ENCODE results near the gene RPL7A.
"Not testable (repeated sequence)": the region's sequence is repeated elsewhere in the genome, so short reads cannot be mapped to it uniquely, and the experiment has no call there.

Gene RPL7A

GRCh38 chr9:133327834-133328484 lies 20.1 kb upstream of the RPL7A start:
- DNase-seq (ENCODE audit: low read depth in 2 of 3, low spot score in 1 of 3): no peak

GRCh38 chr9:133329306-133330156 lies 18.5 kb upstream of the RPL7A start:
- DNase-seq (ENCODE audit: low read depth in 2 of 3, low spot score in 1 of 3): not testable (repeated sequence)

- DNase-seq (ENCODE audit: low read depth in 2 of 3, low spot score in 1 of 3): no peak
These were observed 16.8 kb upstream of the RPL7A start for GRCh38 chr9:133331221-133331620.

- DNase-seq (ENCODE audit: low read depth in 2 of 3, low spot score in 1 of 3): no peak
These were observed 16.2 kb upstream of the RPL7A start for GRCh38 chr9:133331641-133332380.

GRCh38 chr9:133332381-133332730 lies 15.7 kb upstream of the RPL7A start:
- DNase-seq (ENCODE audit: low read depth in 2 of 3, low spot score in 1 of 3): no peak

GRCh38 chr9:133333011-133333410 lies 15.0 kb upstream of the RPL7A start:
- no peak for DNase-seq (ENCODE audit: low read depth in 2 of 3, low spot score in 1 of 3)

- no peak for DNase-seq (ENCODE audit: low read depth in 2 of 3, low spot score in 1 of 3)
These were observed 14.5 kb upstream of the RPL7A start for GRCh38 chr9:133333566-133333965.

- DNase-seq (ENCODE audit: low read depth in 2 of 3, low spot score in 1 of 3): no peak
These were observed 13.9 kb upstream of the RPL7A start for GRCh38 chr9:133334161-133334560.

GRCh38 chr9:133334888-133335287 lies 13.1 kb upstream of the RPL7A start:
- DNase-seq (ENCODE audit: low read depth in 2 of 3, low spot score in 1 of 3): not testable (repeated sequence)

GRCh38 chr9:133335924-133336811 lies 11.8 kb upstream of the RPL7A start, which contains the start of gene SURF6:
Gene SURF6 (minus strand): TSS chr9:133336188. CDS start chr9:133336132, 56 bp downstream.
- peak; percentile 88 to 93 (median 90) for DNase-seq (ENCODE audit: low read depth in 2 of 3, low spot score in 1 of 3)

- no peak for DNase-seq (ENCODE audit: low read depth in 2 of 3, low spot score in 1 of 3)
These were observed 8.4 kb upstream of the RPL7A start for GRCh38 chr9:133339641-133340040.

- no peak for DNase-seq (ENCODE audit: low read depth in 2 of 3, low spot score in 1 of 3)
These were observed 7.8 kb upstream of the RPL7A start for GRCh38 chr9:133340256-133340655.

GRCh38 chr9:133340916-133341315 lies 7.1 kb upstream of the RPL7A start:
- no peak for DNase-seq (ENCODE audit: low read depth in 2 of 3, low spot score in 1 of 3)

- DNase-seq (ENCODE audit: low read depth in 2 of 3, low spot score in 1 of 3): no peak
These were observed 6.5 kb upstream of the RPL7A start for GRCh38 chr9:133341369-133342068.

- no peak for DNase-seq (ENCODE audit: low read depth in 2 of 3, low spot score in 1 of 3)
These were observed 6.0 kb upstream of the RPL7A start for GRCh38 chr9:133342069-133342406.

GRCh38 chr9:133342570-133342969 lies 5.4 kb upstream of the RPL7A start:
- DNase-seq (ENCODE audit: low read depth in 2 of 3, low spot score in 1 of 3): no peak

- no peak for DNase-seq (ENCODE audit: low read depth in 2 of 3, low spot score in 1 of 3)
These were observed 3.9 kb upstream of the RPL7A start for GRCh38 chr9:133344071-133344470.

- DNase-seq (ENCODE audit: low read depth in 2 of 3, low spot score in 1 of 3): no peak
These were observed 3.0 kb upstream of the RPL7A start for GRCh38 chr9:133344979-133345378.

GRCh38 chr9:133345596-133345995 lies 2.4 kb upstream of the RPL7A start:
- no peak for DNase-seq (ENCODE audit: low read depth in 2 of 3, low spot score in 1 of 3)

GRCh38 chr9:133346021-133346785 lies 1.8 kb upstream of the RPL7A start:
- no peak for DNase-seq (ENCODE audit: low read depth in 2 of 3, low spot score in 1 of 3)
